Loucy (cell line): ENCODE measurements around the gene CD34.

Experiments used
- EZH2phosphoT487 ChIP-seq: fragments of 200-600 bp; IDR thresholded peaks from 2 replicates; pipeline ENCODE4 v1.6.1; 2018; ENCODE audit warnings: antibody characterized with exemption, mild to moderate bottlenecking, moderate library complexity, borderline replicate concordance
- TF ChIP-seq, protein P1 (sequence below): fragments of 200-600 bp; sonication (generic); conservative IDR thresholded peaks from 2 replicates; pipeline ENCODE4 v1.5.1; 2014; ENCODE audit warnings: mild to moderate bottlenecking, antibody characterized with exemption, low read length

DNA sequence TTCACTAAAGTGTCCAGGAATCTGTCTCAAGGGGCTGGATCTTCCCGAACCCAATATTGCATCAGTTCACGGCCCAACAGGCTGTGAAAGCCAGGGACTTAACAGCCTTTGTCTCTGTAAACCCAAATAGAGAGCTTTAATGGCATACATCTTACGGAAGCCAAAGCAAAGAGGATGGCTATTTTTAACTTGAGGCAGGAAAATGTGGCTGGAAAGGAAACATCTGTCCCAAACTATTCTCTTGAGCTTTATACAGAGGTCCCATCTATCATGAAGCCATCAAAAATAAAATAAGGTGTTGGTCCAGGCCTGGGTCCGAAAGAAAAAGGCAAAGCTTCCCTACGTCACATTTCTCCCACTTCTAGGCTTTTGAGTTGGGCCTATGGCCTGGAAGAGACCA is 7.7 kb upstream of the CD34 start:
- TF ChIP-seq, protein P1, sequence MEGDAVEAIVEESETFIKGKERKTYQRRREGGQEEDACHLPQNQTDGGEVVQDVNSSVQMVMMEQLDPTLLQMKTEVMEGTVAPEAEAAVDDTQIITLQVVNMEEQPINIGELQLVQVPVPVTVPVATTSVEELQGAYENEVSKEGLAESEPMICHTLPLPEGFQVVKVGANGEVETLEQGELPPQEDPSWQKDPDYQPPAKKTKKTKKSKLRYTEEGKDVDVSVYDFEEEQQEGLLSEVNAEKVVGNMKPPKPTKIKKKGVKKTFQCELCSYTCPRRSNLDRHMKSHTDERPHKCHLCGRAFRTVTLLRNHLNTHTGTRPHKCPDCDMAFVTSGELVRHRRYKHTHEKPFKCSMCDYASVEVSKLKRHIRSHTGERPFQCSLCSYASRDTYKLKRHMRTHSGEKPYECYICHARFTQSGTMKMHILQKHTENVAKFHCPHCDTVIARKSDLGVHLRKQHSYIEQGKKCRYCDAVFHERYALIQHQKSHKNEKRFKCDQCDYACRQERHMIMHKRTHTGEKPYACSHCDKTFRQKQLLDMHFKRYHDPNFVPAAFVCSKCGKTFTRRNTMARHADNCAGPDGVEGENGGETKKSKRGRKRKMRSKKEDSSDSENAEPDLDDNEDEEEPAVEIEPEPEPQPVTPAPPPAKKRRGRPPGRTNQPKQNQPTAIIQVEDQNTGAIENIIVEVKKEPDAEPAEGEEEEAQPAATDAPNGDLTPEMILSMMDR, result no peak
- no peak for TF ChIP-seq EZH2phosphoT487
